OCI-LY7 (cell line): Measurements from ENCODE around the gene ZIC2.

ENCODE experiments used
- CTCF ChIP-seq: fragments of 200-600 bp; sonication (generic); conservative IDR thresholded peaks from 2 replicates; pipeline ENCODE4 v1.5.1; 2014; ENCODE audit warnings: mild to moderate bottlenecking, antibody characterized with exemption, low read length, moderate library complexity, mixed read lengths
- EZH2phosphoT487 ChIP-seq: fragments of 200-600 bp; sonication (generic); IDR thresholded peaks from 2 replicates; pipeline ENCODE4 v1.6.1; 2018; ENCODE audit warnings: low read depth, borderline replicate concordance, mild to moderate bottlenecking, mixed run types, antibody characterized with exemption, low read length, moderate library complexity, mixed read lengths

DNA sequence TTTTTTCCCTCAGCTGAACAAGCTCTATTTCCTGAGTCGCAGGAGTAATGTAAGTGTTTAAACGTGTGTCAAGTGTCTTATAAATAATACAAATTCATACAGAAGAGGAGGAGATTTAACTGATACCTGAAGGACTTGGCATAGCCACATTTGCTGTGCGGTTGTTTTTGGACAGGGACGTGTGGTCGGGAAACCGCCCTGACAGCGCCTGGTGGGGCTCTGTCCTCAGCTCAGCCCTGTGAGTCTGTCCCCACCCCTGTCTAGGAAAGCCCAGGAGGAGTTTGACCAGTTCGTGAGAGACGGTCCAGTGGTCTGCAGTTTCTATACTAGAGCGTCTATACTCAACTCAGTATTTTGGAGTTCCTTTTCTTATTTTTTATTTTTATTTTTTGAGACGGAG is 16.7 kb downstream of the ZIC2 start:
- no peak for TF ChIP-seq CTCF
- TF ChIP-seq EZH2phosphoT487: no peak
